ENCODE data around the gene RUSF1. TPM values are rescaled to one million over a fixed set of nuclear protein-coding genes. Genes with fewer than 3 reads are reported as not detected.

The RUSF1 gene
- total and polyA plus RNA-seq, 2 experiments from 2014 or later = 34.6 to 74.0 TPM

DNA sequence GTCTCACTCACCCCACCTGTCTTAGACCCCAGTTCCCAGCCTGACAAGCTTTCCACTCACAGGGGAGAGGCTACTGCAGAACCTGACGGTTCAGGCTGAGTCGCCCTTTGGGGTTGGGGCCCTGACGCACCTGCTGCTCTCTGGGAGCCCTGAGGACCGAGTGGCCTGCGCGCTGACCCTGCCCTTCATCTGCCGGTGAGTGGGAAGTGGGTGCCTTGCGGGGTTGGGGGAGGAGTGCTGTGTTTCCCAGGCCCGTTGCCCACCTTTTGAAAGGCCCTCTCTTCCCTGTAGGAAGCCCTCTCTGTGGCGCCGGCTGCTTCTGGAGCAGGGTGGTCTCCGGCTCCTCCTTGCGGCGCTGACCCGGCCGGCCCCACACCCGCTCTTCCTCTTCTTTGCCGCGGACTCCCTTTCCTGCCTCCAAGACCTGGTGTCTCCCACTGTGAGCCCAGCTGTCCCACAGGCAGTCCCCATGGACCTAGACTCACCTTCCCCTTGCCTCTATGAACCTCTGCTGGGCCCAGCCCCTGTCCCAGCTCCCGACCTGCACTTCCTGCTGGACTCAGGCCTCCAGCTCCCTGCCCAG, 42.3 kb downstream of the RUSF1 start:
- H3K4me2 ChIP-seq (ENCODE audit: unreplicated experiment) = no peak overlapping the region
- DNase-seq = no peak
- peaks cover 3% of the 10 kb centered on the region; the same call in 1 of the 2 replicates for H3K4me1 ChIP-seq (ENCODE audit: insufficient read depth)
- H2AFZ ChIP-seq = no peak overlapping the region
- H3K9ac ChIP-seq = no peak overlapping the region
- no peak overlapping the region for H3K4me3 ChIP-seq
- no peaks in the 10 kb centered on the region for H3K36me3 ChIP-seq (ENCODE audit: low read depth)
- no peaks in the 10 kb centered on the region for H3K27me3 ChIP-seq (replicated peaks; ENCODE audit: insufficient read depth)
- H3K9me2 ChIP-seq (ENCODE audit: insufficient read depth) = no peaks in the 10 kb centered on the region
- H4K20me1 ChIP-seq (ENCODE audit: insufficient read depth) = no peaks in the 10 kb centered on the region
- H3K9me3 ChIP-seq (ENCODE audit: low read depth) = no peaks in the 10 kb centered on the region
- peaks cover 9% of the 10 kb centered on the region for H3F3A ChIP-seq (ENCODE audit: insufficient read depth)
- H3K27ac ChIP-seq = no peak overlapping the region
- TF ChIP-seq EZH2 (IDR thresholded peaks at IDR 0.05; ENCODE audit: insufficient read depth, poor library complexity, severe bottlenecking) (no peak), EZH2phosphoT487 (IDR thresholded peaks at IDR 0.05; ENCODE audit: insufficient read depth, low read depth) (no peak)
- in situ Hi-C loops (cut with MboI) = no loop called here
- H3K79me2 ChIP-seq (ENCODE audit: insufficient read depth) = peaks cover 19% of the 10 kb centered on the region
- 89 to 95% methylated on average over 20 of the region's 20 CpGs for WGBS, 2 experiments (ENCODE audit: low coverage in 1 of 2, low lambda C conversion rate in 2 of 2, missing lambda C conversion rate in 2 of 2)

DNA sequence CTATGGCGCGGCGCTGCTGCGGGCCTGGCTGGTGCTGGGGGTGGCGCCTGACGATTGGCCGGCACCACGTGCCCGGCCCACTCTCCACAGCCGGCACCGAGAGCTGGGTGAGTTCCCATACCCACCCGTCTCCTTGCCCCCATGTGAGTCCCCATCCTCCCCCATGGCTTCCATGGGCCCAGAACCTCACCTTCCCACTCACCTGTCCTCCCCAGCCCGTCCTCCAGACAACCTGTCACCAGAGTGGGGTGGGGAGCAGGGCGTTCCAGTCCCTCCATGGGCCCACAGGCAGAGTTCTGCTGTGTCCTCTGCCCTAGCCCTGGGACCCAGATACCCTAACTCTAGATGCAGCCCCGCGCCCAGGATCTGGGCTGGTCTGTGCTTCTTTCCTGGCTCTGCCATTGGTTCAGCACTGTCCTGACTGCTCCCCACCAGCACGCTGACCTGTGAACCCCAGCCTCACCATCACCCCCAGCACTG, 43.4 kb downstream of the RUSF1 start:
- Histone ChIP-seq H3K4me3 (no peak overlapping the region), H3K4me1 (ENCODE audit: insufficient read depth) (0 out of 2 replicates have a peak, but pooled peaks cover 7% of the 10 kb centered on the region), H3K9ac (no peak overlapping the region), H3F3A (ENCODE audit: insufficient read depth) (peaks cover 12% of the 10 kb centered on the region), H3K36me3 (ENCODE audit: low read depth) (no peaks in the 10 kb centered on the region), H2AFZ (no peak overlapping the region), H3K4me2 (ENCODE audit: unreplicated experiment) (no peak overlapping the region), H3K9me2 (ENCODE audit: insufficient read depth) (no peaks in the 10 kb centered on the region), H4K20me1 (ENCODE audit: insufficient read depth) (no peaks in the 10 kb centered on the region), H3K27ac (no peak overlapping the region), H3K27me3 (replicated peaks; ENCODE audit: insufficient read depth) (no peaks in the 10 kb centered on the region), H3K79me2 (ENCODE audit: insufficient read depth) (peaks cover 12% of the 10 kb centered on the region), H3K9me3 (ENCODE audit: low read depth) (no peaks in the 10 kb centered on the region)
- DNase-seq = no peak
- WGBS, 2 experiments (ENCODE audit: low coverage in 1 of 2, low lambda C conversion rate in 2 of 2, missing lambda C conversion rate in 2 of 2) = 88 to 92% methylated on average over 12 to 17 of the region's 17 CpGs
- TF ChIP-seq EZH2 (IDR thresholded peaks at IDR 0.05; ENCODE audit: insufficient read depth, poor library complexity, severe bottlenecking) (no peak), EZH2phosphoT487 (IDR thresholded peaks at IDR 0.05; ENCODE audit: insufficient read depth, low read depth) (no peak)
- in situ Hi-C loops (cut with MboI) = no loop called here

DNA sequence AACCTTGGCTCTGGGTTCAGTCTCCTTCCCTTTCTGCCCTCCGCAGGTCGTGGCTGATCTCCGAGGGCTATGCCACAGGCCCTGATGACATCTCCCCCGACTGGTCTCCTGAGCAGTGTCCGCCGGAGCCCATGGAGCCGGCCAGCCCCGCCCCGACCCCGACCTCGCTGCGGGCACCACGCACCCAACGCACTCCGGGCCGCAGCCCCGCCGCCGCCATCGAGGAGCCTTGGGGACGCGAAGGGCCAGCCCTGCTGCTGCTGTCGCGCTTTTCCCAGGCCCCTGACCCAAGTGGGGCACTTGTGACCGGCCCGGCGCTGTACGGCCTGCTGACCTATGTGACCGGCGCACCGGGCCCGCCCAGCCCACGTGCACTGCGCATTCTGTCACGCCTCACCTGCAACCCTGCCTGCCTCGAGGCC, 43.8 kb downstream of the RUSF1 start:
- no peak overlapping the region for H3K4me2 ChIP-seq (ENCODE audit: unreplicated experiment)
- H4K20me1 ChIP-seq (ENCODE audit: insufficient read depth) = no peaks in the 10 kb centered on the region
- no peaks in the 10 kb centered on the region for H3K9me3 ChIP-seq (ENCODE audit: low read depth)
- peaks cover 12% of the 10 kb centered on the region for H3K79me2 ChIP-seq (ENCODE audit: insufficient read depth)
- no peaks in the 10 kb centered on the region for H3K27me3 ChIP-seq (replicated peaks; ENCODE audit: insufficient read depth)
- H3K4me1 ChIP-seq (ENCODE audit: insufficient read depth) = 0 out of 2 replicates have a peak, but pooled peaks cover 7% of the 10 kb centered on the region
- DNase-seq = no peak
- TF ChIP-seq EZH2phosphoT487 (IDR thresholded peaks at IDR 0.05; ENCODE audit: insufficient read depth, low read depth) (no peak), EZH2 (IDR thresholded peaks at IDR 0.05; ENCODE audit: insufficient read depth, poor library complexity, severe bottlenecking) (no peak)
- H3K36me3 ChIP-seq (ENCODE audit: low read depth) = no peaks in the 10 kb centered on the region
- no peaks in the 10 kb centered on the region for H3K9me2 ChIP-seq (ENCODE audit: insufficient read depth)
- H3K27ac ChIP-seq = no peak overlapping the region
- no peak overlapping the region for H2AFZ ChIP-seq
- peaks cover 12% of the 10 kb centered on the region for H3F3A ChIP-seq (ENCODE audit: insufficient read depth)
- in situ Hi-C loops (cut with MboI) = no loop called here
- no peak overlapping the region for H3K4me3 ChIP-seq
- WGBS, 2 experiments (ENCODE audit: low coverage in 1 of 2, low lambda C conversion rate in 2 of 2, missing lambda C conversion rate in 2 of 2) = 96 to 98% methylated on average over 13 to 36 of the region's 36 CpGs
- no peak overlapping the region for H3K9ac ChIP-seq

DNA sequence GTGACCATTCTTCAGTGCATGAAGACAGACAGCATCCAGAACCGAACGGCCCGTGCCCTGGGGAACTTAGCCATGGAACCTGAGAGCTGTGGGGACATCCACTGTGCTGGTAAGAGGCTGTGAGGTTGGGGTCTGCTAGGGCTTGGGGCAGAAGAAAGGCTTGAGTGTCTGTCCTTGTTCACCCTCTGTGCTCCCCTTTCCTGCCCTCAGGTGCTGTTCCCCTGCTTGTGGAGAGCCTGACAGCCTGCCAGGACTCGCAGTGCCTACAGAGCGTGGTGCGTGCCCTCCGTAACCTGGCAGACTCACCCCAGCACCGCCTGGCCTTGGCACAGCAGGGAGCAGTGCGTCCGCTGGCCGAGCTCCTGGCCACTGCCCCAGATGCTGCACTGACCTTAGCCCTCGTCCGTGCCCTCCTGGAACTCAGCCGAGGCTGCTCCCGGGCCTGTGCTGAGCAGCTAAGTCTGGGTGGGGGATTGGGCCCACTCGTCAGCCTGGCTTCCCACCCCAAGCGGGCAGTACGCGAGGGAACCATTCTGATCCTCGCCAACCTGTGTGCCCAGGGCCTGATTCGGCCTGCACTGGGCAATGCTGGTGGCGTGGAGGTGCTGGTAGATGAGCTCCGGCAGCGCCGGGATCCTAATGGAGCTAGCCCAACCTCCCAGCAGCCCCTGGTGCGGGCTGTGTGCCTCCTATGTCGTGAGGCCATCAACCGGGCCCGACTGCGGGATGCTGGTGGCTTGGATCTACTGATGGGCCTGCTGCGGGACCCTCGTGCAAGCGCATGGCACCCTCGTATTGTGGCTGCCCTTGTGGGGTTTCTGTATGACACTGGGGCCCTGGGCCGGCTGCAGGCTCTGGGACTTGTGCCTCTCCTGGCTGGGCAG, 46.0 kb downstream of the RUSF1 start:
- Histone ChIP-seq H2AFZ (no peak overlapping the region), H3F3A (ENCODE audit: insufficient read depth) (peaks cover 12% of the 10 kb centered on the region), H3K9me3 (ENCODE audit: low read depth) (no peaks in the 10 kb centered on the region), H3K27ac (no peak overlapping the region), H3K4me1 (ENCODE audit: insufficient read depth) (peaks cover 15% of the 10 kb centered on the region), H3K9ac (no peak overlapping the region), H3K9me2 (ENCODE audit: insufficient read depth) (no peaks in the 10 kb centered on the region), H3K4me3 (no peak overlapping the region), H3K79me2 (ENCODE audit: insufficient read depth) (peaks cover 28% of the 10 kb centered on the region), H3K36me3 (ENCODE audit: low read depth) (no peaks in the 10 kb centered on the region), H4K20me1 (ENCODE audit: insufficient read depth) (no peaks in the 10 kb centered on the region), H3K27me3 (replicated peaks; ENCODE audit: insufficient read depth) (no peaks in the 10 kb centered on the region), H3K4me2 (ENCODE audit: unreplicated experiment) (no peak overlapping the region)
- WGBS, 2 experiments (ENCODE audit: low coverage in 1 of 2, low lambda C conversion rate in 2 of 2, missing lambda C conversion rate in 2 of 2) = 87 to 92% methylated on average over 35 of the region's 35 CpGs
- in situ Hi-C loops (cut with MboI) = no loop called here
- TF ChIP-seq EZH2phosphoT487 (IDR thresholded peaks at IDR 0.05; ENCODE audit: insufficient read depth, low read depth) (no peak), EZH2 (IDR thresholded peaks at IDR 0.05; ENCODE audit: insufficient read depth, poor library complexity, severe bottlenecking) (no peak)
- DNase-seq = no peak
